ENCODE measurements around the gene RFT1. TPM values are rescaled to one million over a fixed set of nuclear protein-coding genes. Genes with fewer than 3 reads are reported as not detected.

Gene RFT1
- total RNA-seq, 1 experiment from 2014 or later, result 26.3 TPM

DNA sequence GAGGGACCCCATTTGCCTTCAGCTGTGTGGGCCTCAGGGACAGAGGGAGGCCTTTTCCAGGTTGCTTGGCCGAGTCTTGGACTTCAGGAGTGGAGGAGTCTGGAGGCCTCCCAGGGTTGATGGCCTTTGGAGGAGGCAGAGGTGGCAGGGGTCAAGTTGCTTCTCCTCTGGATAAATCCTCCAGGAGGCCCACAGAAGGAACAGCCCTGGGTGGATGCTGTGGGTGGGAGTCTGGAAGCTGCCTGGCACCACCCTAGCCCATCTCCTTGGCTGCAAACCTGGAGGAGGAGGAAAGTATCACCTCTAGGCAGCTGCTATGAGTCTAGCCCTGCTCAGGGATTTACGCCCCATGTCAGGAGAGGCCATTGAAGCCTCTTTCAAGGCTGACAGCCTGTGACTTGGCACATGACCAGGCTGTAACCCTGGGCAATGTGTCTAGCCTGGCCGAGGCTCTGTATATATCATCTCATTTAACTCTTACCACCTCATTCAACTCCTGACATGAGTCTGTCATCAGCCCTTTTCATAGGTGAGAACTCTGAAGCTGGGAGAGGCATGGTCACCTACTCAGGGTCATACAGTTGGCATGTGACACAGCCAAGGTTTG is 27.8 kb upstream of the RFT1 start:
- CTCF ChIA-PET, result interaction anchor here (1.1 to 3.7 kb wide), 5 partner anchors 10 to 48 kb away, joined by 4 to 27 read pairs (median 12); no protein-coding TSS in a partner anchor
- DNase-seq (ENCODE audit: low spot score) (no peak), ATAC-seq (no peak)
- no peak overlapping the region for H3K27ac Mint-ChIP-seq
- TF ChIP-seq, protein P1, sequence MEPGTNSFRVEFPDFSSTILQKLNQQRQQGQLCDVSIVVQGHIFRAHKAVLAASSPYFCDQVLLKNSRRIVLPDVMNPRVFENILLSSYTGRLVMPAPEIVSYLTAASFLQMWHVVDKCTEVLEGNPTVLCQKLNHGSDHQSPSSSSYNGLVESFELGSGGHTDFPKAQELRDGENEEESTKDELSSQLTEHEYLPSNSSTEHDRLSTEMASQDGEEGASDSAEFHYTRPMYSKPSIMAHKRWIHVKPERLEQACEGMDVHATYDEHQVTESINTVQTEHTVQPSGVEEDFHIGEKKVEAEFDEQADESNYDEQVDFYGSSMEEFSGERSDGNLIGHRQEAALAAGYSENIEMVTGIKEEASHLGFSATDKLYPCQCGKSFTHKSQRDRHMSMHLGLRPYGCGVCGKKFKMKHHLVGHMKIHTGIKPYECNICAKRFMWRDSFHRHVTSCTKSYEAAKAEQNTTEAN (CRISPR knock-in tag; IDR thresholded peaks at IDR 0.05), result no peak
- TF ChIP-seq ELF4 (CRISPR knock-in tag; IDR thresholded peaks at IDR 0.05; ENCODE audit: low read depth) (no peak), ZNF121 (CRISPR knock-in tag; IDR thresholded peaks at IDR 0.05) (no peak), GTF2I (CRISPR knock-in tag; conservative IDR thresholded peaks at IDR 0.05) (no peak), NFYB (CRISPR knock-in tag; conservative IDR thresholded peaks at IDR 0.05; ENCODE audit: low read depth) (no peak), ZNF232 (CRISPR knock-in tag; IDR thresholded peaks at IDR 0.05) (no peak), ETV6 (CRISPR knock-in tag; IDR thresholded peaks at IDR 0.05) (no peak), HMGA2 (CRISPR knock-in tag; IDR thresholded peaks at IDR 0.05) (no peak), NFE2L1 (CRISPR knock-in tag; IDR thresholded peaks at IDR 0.05) (no peak), TP53 (CRISPR knock-in tag; IDR thresholded peaks at IDR 0.05) (no peak), SP1 (CRISPR knock-in tag; conservative IDR thresholded peaks at IDR 0.05) (no peak), TEAD1 (CRISPR knock-in tag; IDR thresholded peaks at IDR 0.05) (no peak), SMAD3 (CRISPR knock-in tag; IDR thresholded peaks at IDR 0.05; ENCODE audit: borderline replicate concordance) (no peak), SMAD4 (CRISPR knock-in tag; IDR thresholded peaks at IDR 0.05) (no peak), EMX1 (CRISPR knock-in tag; IDR thresholded peaks at IDR 0.05) (no peak)
- TF ChIP-seq, protein P2, sequence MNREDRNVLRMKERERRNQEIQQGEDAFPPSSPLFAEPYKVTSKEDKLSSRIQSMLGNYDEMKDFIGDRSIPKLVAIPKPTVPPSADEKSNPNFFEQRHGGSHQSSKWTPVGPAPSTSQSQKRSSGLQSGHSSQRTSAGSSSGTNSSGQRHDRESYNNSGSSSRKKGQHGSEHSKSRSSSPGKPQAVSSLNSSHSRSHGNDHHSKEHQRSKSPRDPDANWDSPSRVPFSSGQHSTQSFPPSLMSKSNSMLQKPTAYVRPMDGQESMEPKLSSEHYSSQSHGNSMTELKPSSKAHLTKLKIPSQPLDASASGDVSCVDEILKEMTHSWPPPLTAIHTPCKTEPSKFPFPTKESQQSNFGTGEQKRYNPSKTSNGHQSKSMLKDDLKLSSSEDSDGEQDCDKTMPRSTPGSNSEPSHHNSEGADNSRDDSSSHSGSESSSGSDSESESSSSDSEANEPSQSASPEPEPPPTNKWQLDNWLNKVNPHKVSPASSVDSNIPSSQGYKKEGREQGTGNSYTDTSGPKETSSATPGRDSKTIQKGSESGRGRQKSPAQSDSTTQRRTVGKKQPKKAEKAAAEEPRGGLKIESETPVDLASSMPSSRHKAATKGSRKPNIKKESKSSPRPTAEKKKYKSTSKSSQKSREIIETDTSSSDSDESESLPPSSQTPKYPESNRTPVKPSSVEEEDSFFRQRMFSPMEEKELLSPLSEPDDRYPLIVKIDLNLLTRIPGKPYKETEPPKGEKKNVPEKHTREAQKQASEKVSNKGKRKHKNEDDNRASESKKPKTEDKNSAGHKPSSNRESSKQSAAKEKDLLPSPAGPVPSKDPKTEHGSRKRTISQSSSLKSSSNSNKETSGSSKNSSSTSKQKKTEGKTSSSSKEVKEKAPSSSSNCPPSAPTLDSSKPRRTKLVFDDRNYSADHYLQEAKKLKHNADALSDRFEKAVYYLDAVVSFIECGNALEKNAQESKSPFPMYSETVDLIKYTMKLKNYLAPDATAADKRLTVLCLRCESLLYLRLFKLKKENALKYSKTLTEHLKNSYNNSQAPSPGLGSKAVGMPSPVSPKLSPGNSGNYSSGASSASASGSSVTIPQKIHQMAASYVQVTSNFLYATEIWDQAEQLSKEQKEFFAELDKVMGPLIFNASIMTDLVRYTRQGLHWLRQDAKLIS (CRISPR knock-in tag; IDR thresholded peaks at IDR 0.05; ENCODE audit: borderline replicate concordance), result no peak
- TF ChIP-seq, protein P3, sequence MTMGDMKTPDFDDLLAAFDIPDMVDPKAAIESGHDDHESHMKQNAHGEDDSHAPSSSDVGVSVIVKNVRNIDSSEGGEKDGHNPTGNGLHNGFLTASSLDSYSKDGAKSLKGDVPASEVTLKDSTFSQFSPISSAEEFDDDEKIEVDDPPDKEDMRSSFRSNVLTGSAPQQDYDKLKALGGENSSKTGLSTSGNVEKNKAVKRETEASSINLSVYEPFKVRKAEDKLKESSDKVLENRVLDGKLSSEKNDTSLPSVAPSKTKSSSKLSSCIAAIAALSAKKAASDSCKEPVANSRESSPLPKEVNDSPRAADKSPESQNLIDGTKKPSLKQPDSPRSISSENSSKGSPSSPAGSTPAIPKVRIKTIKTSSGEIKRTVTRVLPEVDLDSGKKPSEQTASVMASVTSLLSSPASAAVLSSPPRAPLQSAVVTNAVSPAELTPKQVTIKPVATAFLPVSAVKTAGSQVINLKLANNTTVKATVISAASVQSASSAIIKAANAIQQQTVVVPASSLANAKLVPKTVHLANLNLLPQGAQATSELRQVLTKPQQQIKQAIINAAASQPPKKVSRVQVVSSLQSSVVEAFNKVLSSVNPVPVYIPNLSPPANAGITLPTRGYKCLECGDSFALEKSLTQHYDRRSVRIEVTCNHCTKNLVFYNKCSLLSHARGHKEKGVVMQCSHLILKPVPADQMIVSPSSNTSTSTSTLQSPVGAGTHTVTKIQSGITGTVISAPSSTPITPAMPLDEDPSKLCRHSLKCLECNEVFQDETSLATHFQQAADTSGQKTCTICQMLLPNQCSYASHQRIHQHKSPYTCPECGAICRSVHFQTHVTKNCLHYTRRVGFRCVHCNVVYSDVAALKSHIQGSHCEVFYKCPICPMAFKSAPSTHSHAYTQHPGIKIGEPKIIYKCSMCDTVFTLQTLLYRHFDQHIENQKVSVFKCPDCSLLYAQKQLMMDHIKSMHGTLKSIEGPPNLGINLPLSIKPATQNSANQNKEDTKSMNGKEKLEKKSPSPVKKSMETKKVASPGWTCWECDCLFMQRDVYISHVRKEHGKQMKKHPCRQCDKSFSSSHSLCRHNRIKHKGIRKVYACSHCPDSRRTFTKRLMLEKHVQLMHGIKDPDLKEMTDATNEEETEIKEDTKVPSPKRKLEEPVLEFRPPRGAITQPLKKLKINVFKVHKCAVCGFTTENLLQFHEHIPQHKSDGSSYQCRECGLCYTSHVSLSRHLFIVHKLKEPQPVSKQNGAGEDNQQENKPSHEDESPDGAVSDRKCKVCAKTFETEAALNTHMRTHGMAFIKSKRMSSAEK (CRISPR knock-in tag; IDR thresholded peaks at IDR 0.05; ENCODE audit: borderline replicate concordance), result no peak
- TF ChIP-seq, protein P4, sequence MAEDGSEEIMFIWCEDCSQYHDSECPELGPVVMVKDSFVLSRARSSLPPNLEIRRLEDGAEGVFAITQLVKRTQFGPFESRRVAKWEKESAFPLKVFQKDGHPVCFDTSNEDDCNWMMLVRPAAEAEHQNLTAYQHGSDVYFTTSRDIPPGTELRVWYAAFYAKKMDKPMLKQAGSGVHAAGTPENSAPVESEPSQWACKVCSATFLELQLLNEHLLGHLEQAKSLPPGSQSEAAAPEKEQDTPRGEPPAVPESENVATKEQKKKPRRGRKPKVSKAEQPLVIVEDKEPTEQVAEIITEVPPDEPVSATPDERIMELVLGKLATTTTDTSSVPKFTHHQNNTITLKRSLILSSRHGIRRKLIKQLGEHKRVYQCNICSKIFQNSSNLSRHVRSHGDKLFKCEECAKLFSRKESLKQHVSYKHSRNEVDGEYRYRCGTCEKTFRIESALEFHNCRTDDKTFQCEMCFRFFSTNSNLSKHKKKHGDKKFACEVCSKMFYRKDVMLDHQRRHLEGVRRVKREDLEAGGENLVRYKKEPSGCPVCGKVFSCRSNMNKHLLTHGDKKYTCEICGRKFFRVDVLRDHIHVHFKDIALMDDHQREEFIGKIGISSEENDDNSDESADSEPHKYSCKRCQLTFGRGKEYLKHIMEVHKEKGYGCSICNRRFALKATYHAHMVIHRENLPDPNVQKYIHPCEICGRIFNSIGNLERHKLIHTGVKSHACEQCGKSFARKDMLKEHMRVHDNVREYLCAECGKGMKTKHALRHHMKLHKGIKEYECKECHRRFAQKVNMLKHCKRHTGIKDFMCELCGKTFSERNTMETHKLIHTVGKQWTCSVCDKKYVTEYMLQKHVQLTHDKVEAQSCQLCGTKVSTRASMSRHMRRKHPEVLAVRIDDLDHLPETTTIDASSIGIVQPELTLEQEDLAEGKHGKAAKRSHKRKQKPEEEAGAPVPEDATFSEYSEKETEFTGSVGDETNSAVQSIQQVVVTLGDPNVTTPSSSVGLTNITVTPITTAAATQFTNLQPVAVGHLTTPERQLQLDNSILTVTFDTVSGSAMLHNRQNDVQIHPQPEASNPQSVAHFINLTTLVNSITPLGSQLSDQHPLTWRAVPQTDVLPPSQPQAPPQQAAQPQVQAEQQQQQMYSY (CRISPR knock-in tag; IDR thresholded peaks at IDR 0.05), result no peak
- TF ChIP-seq, protein P5, sequence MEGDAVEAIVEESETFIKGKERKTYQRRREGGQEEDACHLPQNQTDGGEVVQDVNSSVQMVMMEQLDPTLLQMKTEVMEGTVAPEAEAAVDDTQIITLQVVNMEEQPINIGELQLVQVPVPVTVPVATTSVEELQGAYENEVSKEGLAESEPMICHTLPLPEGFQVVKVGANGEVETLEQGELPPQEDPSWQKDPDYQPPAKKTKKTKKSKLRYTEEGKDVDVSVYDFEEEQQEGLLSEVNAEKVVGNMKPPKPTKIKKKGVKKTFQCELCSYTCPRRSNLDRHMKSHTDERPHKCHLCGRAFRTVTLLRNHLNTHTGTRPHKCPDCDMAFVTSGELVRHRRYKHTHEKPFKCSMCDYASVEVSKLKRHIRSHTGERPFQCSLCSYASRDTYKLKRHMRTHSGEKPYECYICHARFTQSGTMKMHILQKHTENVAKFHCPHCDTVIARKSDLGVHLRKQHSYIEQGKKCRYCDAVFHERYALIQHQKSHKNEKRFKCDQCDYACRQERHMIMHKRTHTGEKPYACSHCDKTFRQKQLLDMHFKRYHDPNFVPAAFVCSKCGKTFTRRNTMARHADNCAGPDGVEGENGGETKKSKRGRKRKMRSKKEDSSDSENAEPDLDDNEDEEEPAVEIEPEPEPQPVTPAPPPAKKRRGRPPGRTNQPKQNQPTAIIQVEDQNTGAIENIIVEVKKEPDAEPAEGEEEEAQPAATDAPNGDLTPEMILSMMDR (IDR thresholded peaks at IDR 0.05), result no peak
- no peaks in the 10 kb centered on the region for H3K36me3 Mint-ChIP-seq
- no peak overlapping the region for H3K4me3 Mint-ChIP-seq
- POLR2A ChIA-PET, result no interaction called here
- H3K4me1 Mint-ChIP-seq, result peaks cover 37% of the 10 kb centered on the region
- peaks cover 18% of the 10 kb centered on the region for H3K27me3 Mint-ChIP-seq (ENCODE audit: low read depth)
- H3K9me3 Mint-ChIP-seq, result no peaks in the 10 kb centered on the region

Measured in WTC11 (cell line).